GM21381 (cell line): Measurements from ENCODE around the gene MTTP.

ENCODE experiments used
- ATAC-seq: cut with Tn5 transposase; IDR thresholded peaks from one replicate; pipeline ENCODE4 v1.9.1; 2021; ENCODE audit warnings: mild to moderate bottlenecking, moderate library complexity; ENCODE audit not compliant: unreplicated experiment

The MTTP gene

DNA sequence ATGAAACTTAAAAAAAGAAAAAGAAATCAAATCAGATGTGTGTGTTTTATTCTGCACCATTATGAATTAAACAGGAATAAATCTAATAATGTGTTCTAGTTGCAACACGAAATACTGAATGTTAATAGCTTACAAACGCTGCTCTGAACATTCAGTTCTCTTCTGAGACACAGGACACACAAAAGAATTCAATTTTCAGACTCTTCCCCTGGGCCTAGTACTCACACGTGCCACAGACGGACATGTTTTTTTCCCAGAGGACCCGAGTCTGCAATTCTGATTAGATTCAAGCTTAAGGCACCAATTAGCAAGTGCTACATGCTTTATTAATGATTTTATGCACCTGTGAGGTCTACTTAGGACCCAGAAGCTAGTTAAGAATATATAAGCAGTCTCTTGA is 62.5 kb downstream of the MTTP start:
- ATAC-seq = no peak

DNA sequence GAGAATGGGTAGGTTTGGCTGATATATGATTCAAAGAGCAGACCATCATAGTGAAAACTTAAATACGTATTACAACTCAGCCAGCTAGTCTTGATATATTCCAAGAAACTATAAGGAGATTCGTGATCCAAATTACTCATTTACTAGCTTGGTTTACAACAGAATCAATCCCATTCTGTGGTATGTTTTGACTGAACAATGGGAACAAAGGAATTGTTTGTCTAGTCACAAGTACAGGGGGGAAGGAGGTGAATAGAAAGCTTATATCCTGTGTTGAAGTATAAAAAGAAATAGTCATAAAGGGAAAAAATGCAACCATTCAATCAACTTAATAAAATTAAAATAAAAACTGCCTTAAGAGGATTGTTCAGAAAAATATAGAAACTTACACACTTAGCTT is 66.1 kb downstream of the MTTP start:
- ATAC-seq = no peak

DNA sequence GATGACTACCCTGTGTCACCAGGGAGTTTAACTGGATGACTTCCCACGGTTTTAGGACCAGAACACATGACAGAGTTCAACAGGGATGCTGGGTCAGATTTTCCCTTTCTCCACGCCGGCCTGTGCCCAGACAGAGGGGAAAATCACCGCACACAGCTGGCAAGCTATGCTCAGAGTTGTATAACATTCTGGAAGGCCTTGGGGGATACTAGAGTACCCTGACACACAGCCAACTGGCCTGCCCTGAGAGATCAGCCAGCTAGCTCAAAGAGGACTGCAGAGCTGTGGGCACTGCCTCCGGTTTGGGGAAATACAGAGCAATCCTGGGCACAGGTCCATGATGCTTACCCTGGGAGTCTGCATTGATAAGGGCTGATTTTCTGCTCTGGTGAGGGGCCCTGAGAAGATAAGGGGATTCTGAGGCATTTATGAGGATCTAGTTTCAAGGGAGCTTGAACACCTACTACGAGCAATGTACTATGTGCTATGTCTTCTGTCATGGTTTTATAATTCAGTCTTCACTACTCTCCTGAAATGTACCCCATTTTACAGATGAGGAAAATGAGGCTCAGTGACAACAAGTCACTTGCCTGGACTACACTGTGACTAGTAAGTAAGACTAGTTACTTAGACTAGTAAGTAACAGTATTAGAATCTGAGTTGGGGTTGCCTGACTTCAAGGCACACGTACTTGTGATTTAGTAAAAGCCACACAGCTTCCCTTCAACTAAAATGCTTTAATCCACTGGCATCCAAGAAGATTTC is 68.3 kb downstream of the MTTP start:
- no peak for ATAC-seq

- no peak for ATAC-seq
Observed at GRCh38 chr4:99644453-99644852, 69.8 kb downstream of the MTTP start.

DNA sequence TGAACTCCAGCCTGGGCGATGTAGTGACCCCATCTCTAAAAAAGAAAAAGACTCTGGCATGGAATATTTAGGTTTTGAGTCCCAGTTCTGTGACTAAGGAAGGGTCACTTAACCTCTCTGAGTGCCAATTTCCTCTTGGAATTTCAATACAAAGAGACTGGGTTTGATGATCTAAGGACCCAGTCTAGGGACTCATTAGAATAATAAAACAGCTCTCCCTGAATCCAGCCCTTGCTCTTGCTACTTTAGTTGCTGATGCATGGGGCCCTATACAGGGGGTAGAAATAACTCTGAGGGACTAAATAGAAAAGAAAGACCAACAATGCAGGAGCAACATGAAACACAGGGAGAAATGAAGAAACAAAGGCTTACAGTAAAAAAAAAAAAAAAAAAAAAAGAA is 70.4 kb downstream of the MTTP start:
- ATAC-seq = no peak

- ATAC-seq = no peak
Observed at GRCh38 chr4:99645638-99646037, 71.0 kb downstream of the MTTP start.

GRCh38 chr4:99647071-99647470 is 72.4 kb downstream of the MTTP start:
- no peak for ATAC-seq

DNA sequence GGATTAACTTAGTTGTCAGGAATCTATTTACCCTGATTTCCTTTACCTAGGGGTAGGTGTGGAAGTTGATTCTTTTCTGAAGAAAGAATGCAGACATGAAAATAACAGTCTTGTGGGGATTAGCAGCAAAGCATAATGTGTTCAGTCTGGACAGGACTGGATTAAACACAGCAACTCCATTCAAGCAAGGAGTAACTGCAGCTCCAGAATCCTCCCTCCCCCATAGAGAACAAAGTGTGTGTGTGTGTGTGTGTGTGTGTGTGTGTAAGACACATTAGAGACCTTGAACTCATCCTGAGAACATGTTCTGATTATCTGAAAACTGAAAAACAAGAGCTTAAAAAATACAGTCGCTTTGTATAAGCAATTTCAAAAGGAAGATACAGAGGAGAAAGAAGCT is 73.7 kb downstream of the MTTP start:
- ATAC-seq = no peak

- ATAC-seq = no peak
Observed at GRCh38 chr4:99649208-99649607, 74.6 kb downstream of the MTTP start.

DNA sequence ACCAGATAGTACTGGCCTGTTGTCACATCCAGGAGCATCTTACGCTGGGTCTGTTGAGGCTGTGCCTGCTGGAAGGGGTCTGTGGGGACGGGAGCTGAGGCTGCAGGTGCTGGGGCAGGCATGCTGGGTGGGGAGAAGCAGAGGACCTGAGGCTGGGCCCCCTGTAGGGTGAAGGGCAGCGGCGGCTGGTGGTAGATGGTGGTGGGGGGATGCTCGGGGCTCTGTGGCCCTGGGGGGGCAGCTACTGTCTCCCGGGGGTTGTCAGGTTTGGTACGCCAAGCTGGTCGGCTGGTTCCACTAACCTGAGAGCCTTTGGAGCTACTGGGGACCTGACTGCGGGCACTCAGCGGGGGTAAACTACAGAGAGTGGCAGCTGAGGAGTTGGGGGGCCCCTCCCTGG is 75.2 kb downstream of the MTTP start:
- no peak for ATAC-seq

DNA sequence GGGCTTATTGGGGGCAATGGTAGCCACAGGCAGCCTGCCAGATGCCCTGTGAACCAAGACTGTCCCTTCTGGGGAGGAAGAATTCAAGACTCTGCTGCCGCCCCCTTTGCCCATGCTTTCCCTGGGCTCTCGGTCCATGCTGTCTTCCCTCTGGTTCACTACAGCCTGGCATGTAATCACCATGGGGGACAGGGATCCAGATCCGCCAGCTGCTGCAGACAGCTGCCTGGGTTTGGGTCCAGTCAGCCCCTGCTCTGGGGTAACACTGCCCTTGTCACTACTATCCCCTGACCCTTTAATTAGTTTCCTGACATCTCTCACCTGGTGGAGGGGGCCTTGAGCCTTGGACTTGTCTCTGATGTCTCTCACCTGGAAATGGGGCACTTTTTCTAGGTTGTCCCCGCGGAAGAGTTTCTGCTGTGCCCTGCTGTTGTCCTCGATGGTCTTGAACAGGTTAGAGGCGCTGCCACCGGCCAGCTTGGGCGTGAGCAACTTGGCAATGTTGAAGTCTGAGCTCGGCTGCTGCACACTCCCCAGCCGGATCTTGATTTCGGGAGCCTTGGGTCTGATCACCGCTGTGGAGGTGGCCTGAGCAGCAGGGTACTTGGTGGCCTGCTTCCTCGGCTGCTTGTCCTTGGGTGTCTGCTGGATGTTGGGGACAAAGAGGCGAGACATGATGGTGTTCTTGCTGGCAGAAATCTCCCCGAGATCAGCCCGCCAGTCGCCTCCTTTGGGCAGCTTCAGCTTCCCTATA is 76.6 kb downstream of the MTTP start:
- no peak for ATAC-seq

GRCh38 chr4:99651811-99652485 is 77.3 kb downstream of the MTTP start:
- ATAC-seq = no peak

DNA sequence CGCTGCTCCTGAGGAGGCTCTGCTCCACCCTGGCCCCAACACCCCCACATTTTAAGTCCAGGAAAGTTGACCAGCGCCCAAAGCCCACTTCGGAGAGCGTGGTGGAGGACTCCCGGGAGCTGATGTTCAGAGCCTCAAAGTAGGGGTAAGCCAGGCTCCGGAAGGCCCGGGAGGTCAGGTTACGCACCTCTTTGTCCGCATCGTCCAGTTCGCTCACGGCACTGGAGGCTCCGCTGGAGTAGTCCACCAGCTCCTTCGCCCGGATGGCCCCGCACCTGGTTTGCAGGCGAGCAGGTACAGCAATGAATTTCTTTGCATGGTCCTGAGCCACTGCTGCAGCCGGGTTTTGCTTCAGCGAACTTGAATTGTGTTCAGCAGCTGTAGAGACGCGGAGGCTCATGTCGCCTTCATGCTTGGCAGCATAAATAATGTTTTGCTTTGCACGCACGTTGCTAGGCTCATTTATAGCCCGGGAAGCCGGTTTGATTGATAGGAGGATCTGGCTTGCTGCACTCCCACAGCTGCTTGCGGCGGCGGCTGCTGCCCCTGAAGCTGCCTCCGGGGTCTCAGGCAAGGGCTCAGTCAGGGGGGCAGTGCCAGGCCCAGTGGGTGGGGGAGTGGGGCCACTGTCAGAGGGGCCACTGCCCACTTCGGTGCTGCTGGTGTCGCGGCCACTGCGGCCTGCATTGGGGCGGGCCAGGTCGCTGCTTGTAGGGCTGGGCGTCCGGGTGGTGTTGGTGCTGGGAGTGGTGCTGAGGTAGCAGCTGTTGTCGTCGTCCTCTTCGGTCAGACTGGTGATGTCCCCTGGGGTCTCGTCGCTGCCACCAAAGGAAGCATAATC is 78.2 kb downstream of the MTTP start:
- ATAC-seq = no peak

- no peak for ATAC-seq
Observed at GRCh38 chr4:99653916-99654315, 79.3 kb downstream of the MTTP start.

GRCh38 chr4:99654361-99654761 is 79.7 kb downstream of the MTTP start:
- ATAC-seq = no peak

GRCh38 chr4:99655308-99656081 is 80.9 kb downstream of the MTTP start:
- ATAC-seq = no peak

DNA sequence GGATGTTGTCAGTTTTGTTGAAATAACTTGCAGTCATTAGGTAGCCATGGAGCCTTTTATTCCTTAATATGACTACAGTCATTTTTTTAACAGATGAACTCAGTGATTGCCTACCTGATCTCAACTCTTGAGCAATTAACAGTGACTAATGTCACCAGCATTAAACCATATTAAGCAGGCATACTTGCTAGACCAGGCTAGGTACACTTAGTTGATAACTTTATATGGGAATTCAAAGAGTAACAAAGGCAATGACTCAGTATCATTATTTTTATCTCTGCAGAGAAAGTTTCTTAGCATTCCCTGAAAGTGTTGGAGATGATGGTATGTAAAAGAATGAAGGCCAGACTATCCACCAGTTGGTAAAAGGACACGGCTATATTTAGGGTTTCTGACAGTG is 83.2 kb downstream of the MTTP start, which contains the start of gene C4orf54:
Gene C4orf54 (minus strand): TSS at position 31 of the 400 bp plus-strand sequence. CDS start 3,180 bp downstream, outside the sequence.
- ATAC-seq = no peak

- no peak for ATAC-seq
Observed at GRCh38 chr4:99658666-99659065, 84.0 kb downstream of the MTTP start.

GRCh38 chr4:99661907-99662306 is 87.3 kb downstream of the MTTP start:
- no peak for ATAC-seq

GRCh38 chr4:99664716-99665115 is 90.1 kb downstream of the MTTP start:
- no peak for ATAC-seq
